ENCODE measurements around the gene ABHD17A.

GRCh38 chr19:1865172-1866010, 19.9 kb downstream of the ABHD17A start:
- TF ChIP-seq, protein P1, sequence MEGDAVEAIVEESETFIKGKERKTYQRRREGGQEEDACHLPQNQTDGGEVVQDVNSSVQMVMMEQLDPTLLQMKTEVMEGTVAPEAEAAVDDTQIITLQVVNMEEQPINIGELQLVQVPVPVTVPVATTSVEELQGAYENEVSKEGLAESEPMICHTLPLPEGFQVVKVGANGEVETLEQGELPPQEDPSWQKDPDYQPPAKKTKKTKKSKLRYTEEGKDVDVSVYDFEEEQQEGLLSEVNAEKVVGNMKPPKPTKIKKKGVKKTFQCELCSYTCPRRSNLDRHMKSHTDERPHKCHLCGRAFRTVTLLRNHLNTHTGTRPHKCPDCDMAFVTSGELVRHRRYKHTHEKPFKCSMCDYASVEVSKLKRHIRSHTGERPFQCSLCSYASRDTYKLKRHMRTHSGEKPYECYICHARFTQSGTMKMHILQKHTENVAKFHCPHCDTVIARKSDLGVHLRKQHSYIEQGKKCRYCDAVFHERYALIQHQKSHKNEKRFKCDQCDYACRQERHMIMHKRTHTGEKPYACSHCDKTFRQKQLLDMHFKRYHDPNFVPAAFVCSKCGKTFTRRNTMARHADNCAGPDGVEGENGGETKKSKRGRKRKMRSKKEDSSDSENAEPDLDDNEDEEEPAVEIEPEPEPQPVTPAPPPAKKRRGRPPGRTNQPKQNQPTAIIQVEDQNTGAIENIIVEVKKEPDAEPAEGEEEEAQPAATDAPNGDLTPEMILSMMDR (IDR thresholded peaks at IDR 0.05 in 8 of 11, conservative IDR thresholded peaks at IDR 0.05 in 3 of 11): no peak
- no peak for TF ChIP-seq POLR2AphosphoS5 (IDR thresholded peaks at IDR 0.05)

Measured in spleen (tissue), 7 donors.